GM12878 (cell line): ENCODE measurements around the gene HS3ST6. TPM values are rescaled to one million over a fixed set of nuclear protein-coding genes. Genes with fewer than 3 reads are reported as not detected.

Source experiments
- ATAC-seq: fragments of 200-7000 bp; cut with Tn5 transposase; 3 replicates; pipeline ENCODE4 v1.9.1; 2020; ENCODE audit warnings: mild to moderate bottlenecking, moderate library complexity
- BruUV-seq: library from RNA; stranded (reverse); fragments of 400-500 nt; replicated peaks from 2 replicates; lab custom pipeline; 2021; lab: Mats Ljungman, UMichigan
- CTCF ChIA-PET: fragments of 300-600 bp; sonication (Branson Sonifier 250); formaldehyde crosslinking; extraction: SDS; loops from one replicate; lab custom pipeline; 2021; ENCODE audit warnings: inconsistent platforms; lab: Yijun Ruan, JAX
- POLR2A ChIA-PET: fragments of 350-600 bp; formaldehyde crosslinking; extraction: SDS; loops from one replicate; lab custom pipeline; 2021; ENCODE audit warnings: inconsistent platforms; lab: Charles Lee
- RAD21 ChIA-PET: fragments of 300-600 bp; sonication (Branson Sonifier 250); formaldehyde crosslinking; loops from one replicate; lab custom pipeline; 2023; ENCODE audit warnings: antibody characterized with exemption; ENCODE audit not compliant: unreplicated experiment; lab: Charles Lee
- SMC1A ChIA-PET: fragments of 300-600 bp; sonication (Branson Sonifier 250); formaldehyde crosslinking; loops from one replicate; lab custom pipeline; 2023; ENCODE audit not compliant: unreplicated experiment, uncharacterized antibody; lab: Charles Lee
- DNase-seq: peaks from one replicate; pipeline ENCODE4 v3.0.0-alpha.2; 2011; ENCODE audit warnings: low read depth, low spot score
- FAIRE-seq: peaks from 3 replicates; lab custom pipeline; 2011; peaks lifted over from hg19 to GRCh38; lab: Jason Lieb, UNC
- H2AFZ ChIP-seq: 2 replicates; pipeline ENCODE4 v1.6.0; 2011; ENCODE audit warnings: low read depth, low read length, control low read depth; ENCODE audit not compliant: control insufficient read depth
- H3K27ac ChIP-seq: 2 replicates; pipeline ENCODE4 v1.5.1; 2011; ENCODE audit warnings: control low read depth; ENCODE audit not compliant: control insufficient read depth, insufficient read depth
- H3K27me3 ChIP-seq, 2 experiments: replicated peaks in 1 of 2; 2 replicates each; pipeline versions ENCODE4 v1.6.0 to v1.6.1; 2011; ENCODE audit warnings: low read length in 1 of 2; ENCODE audit not compliant: control insufficient read depth in 2 of 2, insufficient read depth in 2 of 2
- H3K36me3 ChIP-seq, 2 experiments: 2 replicates each; pipeline ENCODE4 v1.5.1; 2011; ENCODE audit warnings: low read length in 1 of 2; ENCODE audit not compliant: control insufficient read depth in 2 of 2, insufficient read depth in 2 of 2
- H3K4me1 ChIP-seq: 2 replicates; pipeline ENCODE4 v1.6.1; 2011; ENCODE audit warnings: mild to moderate bottlenecking, low read length, moderate library complexity, mixed read lengths; ENCODE audit not compliant: control insufficient read depth, insufficient read depth
- H3K4me2 ChIP-seq: 2 replicates; pipeline ENCODE4 v1.6.0; 2011; ENCODE audit warnings: control low read depth; ENCODE audit not compliant: control insufficient read depth, insufficient read depth
- H3K4me3 ChIP-seq: fragments of 200-600 bp; sonication (generic); 2 replicates; pipeline ENCODE4 v1.5.1; 2016
- H3K79me2 ChIP-seq: 2 replicates; pipeline ENCODE4 v1.6.0; 2011; ENCODE audit warnings: low read length; ENCODE audit not compliant: control insufficient read depth, insufficient read depth
- H3K9ac ChIP-seq: 2 replicates; pipeline ENCODE4 v1.8.0; 2011; ENCODE audit warnings: low read length, control low read depth, mixed read lengths; ENCODE audit not compliant: control insufficient read depth, insufficient read depth
- H3K9me3 ChIP-seq: replicated peaks from 3 replicates; pipeline ENCODE4 v1.5.1; 2011; ENCODE audit warnings: mild to moderate bottlenecking, low read length; ENCODE audit not compliant: control insufficient read depth, insufficient read depth
- H4K20me1 ChIP-seq: 2 replicates; pipeline ENCODE4 v1.6.0; 2011; ENCODE audit not compliant: control insufficient read depth, insufficient read depth
- BMI1 ChIP-seq: fragments of 450-650 bp; IDR thresholded peaks from 2 replicates; pipeline ENCODE4 v1.6.1; 2016; ENCODE audit warnings: mild to moderate bottlenecking, moderate library complexity, borderline replicate concordance
- KDM1A ChIP-seq: fragments of 200-600 bp; sonication (generic); IDR thresholded peaks from 2 replicates; pipeline ENCODE4 v1.6.1; 2016; ENCODE audit warnings: borderline replicate concordance
- MTA3 ChIP-seq: IDR thresholded peaks from 2 replicates; pipeline ENCODE4 v1.6.1; 2012; ENCODE audit warnings: low read length, inconsistent platforms, borderline replicate concordance
- NR2C2 ChIP-seq: IDR thresholded peaks from 2 replicates; pipeline ENCODE4 v1.6.1; 2011; ENCODE audit warnings: borderline replicate concordance, low read depth; ENCODE audit not compliant: control insufficient read depth, insufficient read length
- TAF1 ChIP-seq: IDR thresholded peaks from 2 replicates; pipeline ENCODE4 v1.6.1; 2011; ENCODE audit warnings: mild to moderate bottlenecking, low read depth, low read length, borderline replicate concordance
- YBX1 ChIP-seq: fragments of 450-650 bp; IDR thresholded peaks from 2 replicates; pipeline ENCODE4 v1.6.1; 2016; ENCODE audit warnings: antibody characterized with exemption
- ZNF207 ChIP-seq: fragments of 450-650 bp; IDR thresholded peaks from 2 replicates; pipeline ENCODE4 v1.6.1; 2014; ENCODE audit warnings: antibody characterized with exemption, mild to moderate bottlenecking, borderline replicate concordance
- WGBS: methylation state at CpG from one replicate; pipeline ENCODE4 v1.1.6; 2016; ENCODE audit warnings: low lambda C conversion rate; ENCODE audit not compliant: insufficient replicate concordance, insufficient coverage; ENCODE audit errors: missing lambda C conversion rate; 5-methylcytosine and 5-hydroxymethylcytosine counted together
- in situ Hi-C: fragments of 300-500 bp; cut with MboI; formaldehyde crosslinking; loops from 9 replicates; pipeline ENCODE4 v1.14.3; 2018; ENCODE audit warnings: mixed read lengths
- intact Hi-C: fragments of 100-400 bp; cut with micrococcal nuclease; formaldehyde crosslinking; loops from one replicate; pipeline ENCODE4 v1.14.2; 2022; ENCODE audit not compliant: unreplicated experiment
- polyA plus RNA-seq, 11 experiments: library from polyadenylated mRNA; depleted of rRNA in 4 of 11; unstranded in 6 of 11; stranded (reverse) in 5 of 11; fragments of >200 nt; fragmentation: Nextera tagmentation in 4 of 11; fragmentation: Illumina TruSeq in 1 of 11; extraction: Ambion mirVana in 4 of 11; extraction: Trizol in 1 of 11; gene quantifications; 1 replicate in 1 of 11; 2 replicates in 10 of 11; pipeline versions ENCODE4 v1.2.1 to v1.2.3, GENCODE V29; 2011 to 2016; ENCODE audit warnings: inconsistent platforms in 2 of 11, missing spikeins in 2 of 11, low read depth in 1 of 11
- total RNA-seq, 4 experiments: library from RNA; depleted of rRNA in 3 of 4; stranded (reverse); fragments of >200 nt in 3 of 4; fragmentation: Illumina TruSeq in 1 of 4; extraction: Trizol in 1 of 4; gene quantifications; 2 replicates each; pipeline versions ENCODE4 v1.2.1 to v1.2.3, GENCODE V29; 2013 to 2021
- TF ChIP-seq, protein P1 (sequence below): IDR thresholded peaks from 2 replicates; pipeline ENCODE4 v1.6.1; 2011; ENCODE audit warnings: borderline replicate concordance, low read depth, mild to moderate bottlenecking, moderate library complexity, mixed read lengths, low read length; ENCODE audit not compliant: insufficient read depth; ENCODE audit errors: extremely low read length
- TF ChIP-seq, protein P2 (sequence below): fragments of 450-650 bp; IDR thresholded peaks from 2 replicates; pipeline ENCODE4 v1.6.1; 2017; ENCODE audit warnings: mild to moderate bottlenecking, low read depth, inconsistent platforms; ENCODE audit not compliant: poor library complexity, severe bottlenecking

The HS3ST6 gene
- total and polyA plus RNA-seq, 10 of the 15 experiments (the other 5 are each of a cell fraction or from before 2014, with no cell fraction given) = not detected

DNA sequence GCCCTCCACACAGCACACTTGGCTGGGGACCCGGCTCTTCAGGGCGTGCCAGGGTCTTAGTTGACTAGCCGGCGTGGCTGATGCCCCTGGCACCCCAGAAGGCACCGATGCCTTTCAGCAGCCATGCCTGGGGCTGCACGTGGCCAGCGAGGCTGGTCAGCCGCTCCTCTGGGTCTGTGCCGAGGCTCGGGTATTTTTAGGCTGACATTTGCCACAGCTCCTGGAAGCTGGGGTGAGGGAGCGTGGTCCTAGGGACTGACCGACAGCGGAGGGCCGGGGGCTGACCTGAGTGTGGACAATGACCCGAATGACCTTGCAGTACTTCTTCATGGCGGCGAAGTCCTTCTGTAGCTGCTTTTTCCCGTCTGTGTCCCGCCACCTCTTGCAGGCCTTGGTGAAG, 32.3 kb upstream of the HS3ST6 start:
- TF ChIP-seq YBX1 (no peak), KDM1A (no peak), NR2C2 (no peak), BMI1 (no peak), ZNF207 (no peak), MTA3 (no peak), TAF1 (no peak)
- TF ChIP-seq, protein P1, sequence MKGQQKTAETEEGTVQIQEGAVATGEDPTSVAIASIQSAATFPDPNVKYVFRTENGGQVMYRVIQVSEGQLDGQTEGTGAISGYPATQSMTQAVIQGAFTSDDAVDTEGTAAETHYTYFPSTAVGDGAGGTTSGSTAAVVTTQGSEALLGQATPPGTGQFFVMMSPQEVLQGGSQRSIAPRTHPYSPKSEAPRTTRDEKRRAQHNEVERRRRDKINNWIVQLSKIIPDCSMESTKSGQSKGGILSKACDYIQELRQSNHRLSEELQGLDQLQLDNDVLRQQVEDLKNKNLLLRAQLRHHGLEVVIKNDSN = no peak
- TF ChIP-seq, protein P2, sequence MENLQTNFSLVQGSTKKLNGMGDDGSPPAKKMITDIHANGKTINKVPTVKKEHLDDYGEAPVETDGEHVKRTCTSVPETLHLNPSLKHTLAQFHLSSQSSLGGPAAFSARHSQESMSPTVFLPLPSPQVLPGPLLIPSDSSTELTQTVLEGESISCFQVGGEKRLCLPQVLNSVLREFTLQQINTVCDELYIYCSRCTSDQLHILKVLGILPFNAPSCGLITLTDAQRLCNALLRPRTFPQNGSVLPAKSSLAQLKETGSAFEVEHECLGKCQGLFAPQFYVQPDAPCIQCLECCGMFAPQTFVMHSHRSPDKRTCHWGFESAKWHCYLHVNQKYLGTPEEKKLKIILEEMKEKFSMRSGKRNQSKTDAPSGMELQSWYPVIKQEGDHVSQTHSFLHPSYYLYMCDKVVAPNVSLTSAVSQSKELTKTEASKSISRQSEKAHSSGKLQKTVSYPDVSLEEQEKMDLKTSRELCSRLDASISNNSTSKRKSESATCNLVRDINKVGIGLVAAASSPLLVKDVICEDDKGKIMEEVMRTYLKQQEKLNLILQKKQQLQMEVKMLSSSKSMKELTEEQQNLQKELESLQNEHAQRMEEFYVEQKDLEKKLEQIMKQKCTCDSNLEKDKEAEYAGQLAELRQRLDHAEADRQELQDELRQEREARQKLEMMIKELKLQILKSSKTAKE = no peak
- Histone ChIP-seq H3K4me1 (no peaks in the 10 kb centered on the region), H4K20me1 (no peaks in the 10 kb centered on the region), H3K4me2 (no peak overlapping the region), H3K9me3 (no peaks in the 10 kb centered on the region), H3K36me3 (no peaks in the 10 kb centered on the region), H3K79me2 (no peaks in the 10 kb centered on the region), H3K27ac (no peak overlapping the region), H2AFZ (no peak overlapping the region), H3K27me3 (no peaks in the 10 kb centered on the region; a peak in 1 of 4 replicates), H3K9ac (no peak overlapping the region), H3K4me3 (no peak overlapping the region)
- DNase-seq = no peak
- CTCF ChIA-PET = no interaction called here
- in situ Hi-C loops (no loop called here), intact Hi-C loops (no loop called here)
- no TSS peak for BruUV-seq
- no peak for ATAC-seq
- RAD21 ChIA-PET = no interaction called here
- 69% methylated on average over 19 of the region's 19 CpGs for WGBS
- POLR2A ChIA-PET = interaction anchor here (1.0 kb wide), 1 partner anchor 14 kb away, joined by 3 read pairs; the partner anchor contains the start of gene RPS2
- SMC1A ChIA-PET = interaction anchor here (0.7 kb wide), 1 partner anchor 21 kb away, joined by 3 read pairs; the partner anchor contains the start of gene TBL3
- no peak for FAIRE-seq
